ENCODE measurements around the gene DPH7. TPM values are rescaled to one million over a fixed set of nuclear protein-coding genes. Genes with fewer than 3 reads are reported as not detected.

DPH7 gene
- total RNA-seq, 1 donor from 2014 or later, result 34.4 TPM

DNA sequence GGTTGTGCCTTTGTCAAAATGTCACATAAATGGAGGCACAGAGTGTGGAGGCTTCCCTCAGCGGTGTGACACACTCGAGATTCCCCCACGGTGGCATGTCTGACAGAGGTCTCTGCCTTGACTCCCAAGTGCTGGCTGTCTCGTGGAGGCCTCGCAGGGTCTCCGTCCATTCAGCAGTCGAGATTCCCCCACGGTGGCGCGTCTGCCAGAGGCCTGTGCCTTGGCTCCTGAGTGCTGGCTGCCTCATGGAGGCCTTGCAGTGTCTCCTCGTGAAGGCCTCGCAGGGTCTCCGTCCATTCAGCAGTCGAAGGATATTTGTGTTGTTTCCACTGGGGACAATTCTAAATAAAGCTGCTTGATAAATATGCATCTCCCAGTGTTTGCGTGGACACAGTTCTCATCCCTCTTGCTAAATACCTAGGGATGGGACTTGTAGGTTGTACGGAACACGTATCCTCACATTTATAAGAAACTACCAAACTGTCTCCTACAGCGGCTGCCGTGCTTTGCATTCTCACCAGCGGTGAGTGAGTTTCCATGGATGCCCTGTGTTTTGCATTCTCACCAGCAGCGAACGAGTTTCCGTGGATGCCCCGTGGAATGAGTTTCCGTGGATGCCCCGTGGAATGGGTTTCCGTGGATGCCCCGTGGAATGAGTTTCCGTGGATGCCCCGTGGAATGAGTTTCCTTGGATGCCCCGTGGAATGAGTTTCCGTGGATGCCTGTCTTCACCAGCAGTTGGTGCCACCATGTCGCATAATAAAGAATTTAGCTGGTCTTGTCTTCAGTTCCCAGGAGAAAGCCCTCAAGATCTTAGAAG is 54.4 kb downstream of the DPH7 start:
- Histone ChIP-seq H3K27ac (ENCODE audit: low read depth, low read length) (no peak overlapping the region), H3K4me2 (ENCODE audit: low read length) (no peak overlapping the region), H3K36me3 (ENCODE audit: insufficient read depth, low read length) (no peaks in the 10 kb centered on the region), H4K20me1 (ENCODE audit: insufficient read depth, low read length) (no peaks in the 10 kb centered on the region), H3K27me3 (ENCODE audit: insufficient read depth, low read length) (no peaks in the 10 kb centered on the region), H3K4me1 (ENCODE audit: insufficient read depth, low read length) (no peaks in the 10 kb centered on the region), H3K4me3 (ENCODE audit: insufficient read depth, low read depth, low read length) (no peak overlapping the region), H3K9me3 (ENCODE audit: insufficient read depth, low read depth, low read length) (no peaks in the 10 kb centered on the region), H2AFZ (ENCODE audit: low read depth, low read length) (no peak overlapping the region), H3K79me2 (ENCODE audit: insufficient read depth, low read length) (no peaks in the 10 kb centered on the region), H3K9ac (ENCODE audit: low read length) (no peak overlapping the region)
- no peak for DNase-seq (ENCODE audit: low read depth)
- Mint-ChIP-seq H3K4me1 (ENCODE audit: low read depth, unreplicated experiment) (no peaks in the 10 kb centered on the region), H3K36me3 (ENCODE audit: low read depth, unreplicated experiment) (peaks cover 7% of the 10 kb centered on the region), H3K27me3 (ENCODE audit: low read depth, unreplicated experiment) (peaks cover 4% of the 10 kb centered on the region), H3K9me3 (ENCODE audit: unreplicated experiment) (no peaks in the 10 kb centered on the region), H3K4me3 (ENCODE audit: unreplicated experiment) (no peak overlapping the region), H3K27ac (ENCODE audit: unreplicated experiment) (no peak overlapping the region)
- TF ChIP-seq EZH2 (IDR thresholded peaks at IDR 0.05; ENCODE audit: insufficient read depth, low read length), result no peak
- no peak for FAIRE-seq

DNA sequence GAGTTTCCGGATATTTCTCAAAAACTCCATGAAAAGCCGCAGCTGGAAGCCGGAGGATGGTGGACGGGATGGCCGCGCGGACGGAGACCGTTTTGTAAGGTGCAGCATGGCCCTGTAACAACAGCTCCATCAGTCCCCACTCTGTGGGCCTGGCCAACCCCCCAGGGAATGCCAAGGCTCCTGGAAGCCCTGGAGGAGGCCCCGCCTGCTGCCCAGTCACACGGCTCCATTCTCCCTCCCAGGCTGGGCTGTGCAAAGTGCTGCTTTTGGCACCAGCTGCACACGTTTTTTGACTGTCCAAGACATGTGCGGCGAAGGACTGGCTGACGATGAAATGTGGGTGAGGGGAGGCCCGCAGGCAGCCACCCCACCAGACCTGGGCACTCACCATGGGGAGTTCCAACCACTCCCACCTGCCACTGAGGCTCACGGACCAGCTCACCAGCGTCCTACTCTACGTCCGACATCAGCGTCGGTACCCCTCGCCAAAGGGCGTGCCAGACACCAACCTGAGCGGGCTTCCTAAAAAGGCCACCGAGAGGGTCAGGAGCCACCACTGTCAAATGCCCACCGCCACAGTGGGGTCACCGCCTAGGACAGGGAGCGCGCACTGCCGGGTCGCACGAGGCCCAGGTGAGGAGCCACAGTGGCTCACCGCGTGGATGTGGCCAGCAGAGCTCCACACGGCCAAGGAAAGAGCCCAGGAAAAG is 55.8 kb downstream of the DPH7 start:
- no peaks in the 10 kb centered on the region for H3K9me3 ChIP-seq (ENCODE audit: insufficient read depth, low read depth, low read length)
- no peaks in the 10 kb centered on the region for H3K9me3 Mint-ChIP-seq (ENCODE audit: unreplicated experiment)
- H4K20me1 ChIP-seq (ENCODE audit: insufficient read depth, low read length), result no peaks in the 10 kb centered on the region
- H3K36me3 Mint-ChIP-seq (ENCODE audit: low read depth, unreplicated experiment), result peaks cover 7% of the 10 kb centered on the region
- DNase-seq (ENCODE audit: low read depth) (no peak), FAIRE-seq (no peak)
- H3K9ac ChIP-seq (ENCODE audit: low read length), result no peak overlapping the region
- no peak overlapping the region for H3K27ac ChIP-seq (ENCODE audit: low read depth, low read length)
- H3K27me3 Mint-ChIP-seq (ENCODE audit: low read depth, unreplicated experiment), result peaks cover 4% of the 10 kb centered on the region
- no peak overlapping the region for H3K4me2 ChIP-seq (ENCODE audit: low read length)
- no peak overlapping the region for H3K4me3 Mint-ChIP-seq (ENCODE audit: unreplicated experiment)
- no peaks in the 10 kb centered on the region for H3K27me3 ChIP-seq (ENCODE audit: insufficient read depth, low read length)
- no peaks in the 10 kb centered on the region for H3K79me2 ChIP-seq (ENCODE audit: insufficient read depth, low read length)
- H3K4me3 ChIP-seq (ENCODE audit: insufficient read depth, low read depth, low read length), result no peak overlapping the region
- H3K4me1 Mint-ChIP-seq (ENCODE audit: low read depth, unreplicated experiment), result no peaks in the 10 kb centered on the region
- H3K4me1 ChIP-seq (ENCODE audit: insufficient read depth, low read length), result no peaks in the 10 kb centered on the region
- H3K27ac Mint-ChIP-seq (ENCODE audit: unreplicated experiment), result no peak overlapping the region
- no peak overlapping the region for H2AFZ ChIP-seq (ENCODE audit: low read depth, low read length)
- TF ChIP-seq, protein P1, sequence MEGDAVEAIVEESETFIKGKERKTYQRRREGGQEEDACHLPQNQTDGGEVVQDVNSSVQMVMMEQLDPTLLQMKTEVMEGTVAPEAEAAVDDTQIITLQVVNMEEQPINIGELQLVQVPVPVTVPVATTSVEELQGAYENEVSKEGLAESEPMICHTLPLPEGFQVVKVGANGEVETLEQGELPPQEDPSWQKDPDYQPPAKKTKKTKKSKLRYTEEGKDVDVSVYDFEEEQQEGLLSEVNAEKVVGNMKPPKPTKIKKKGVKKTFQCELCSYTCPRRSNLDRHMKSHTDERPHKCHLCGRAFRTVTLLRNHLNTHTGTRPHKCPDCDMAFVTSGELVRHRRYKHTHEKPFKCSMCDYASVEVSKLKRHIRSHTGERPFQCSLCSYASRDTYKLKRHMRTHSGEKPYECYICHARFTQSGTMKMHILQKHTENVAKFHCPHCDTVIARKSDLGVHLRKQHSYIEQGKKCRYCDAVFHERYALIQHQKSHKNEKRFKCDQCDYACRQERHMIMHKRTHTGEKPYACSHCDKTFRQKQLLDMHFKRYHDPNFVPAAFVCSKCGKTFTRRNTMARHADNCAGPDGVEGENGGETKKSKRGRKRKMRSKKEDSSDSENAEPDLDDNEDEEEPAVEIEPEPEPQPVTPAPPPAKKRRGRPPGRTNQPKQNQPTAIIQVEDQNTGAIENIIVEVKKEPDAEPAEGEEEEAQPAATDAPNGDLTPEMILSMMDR (IDR thresholded peaks at IDR 0.05; ENCODE audit: insufficient read depth, low read depth, low read length), result no peak
- no peak for TF ChIP-seq EZH2 (IDR thresholded peaks at IDR 0.05; ENCODE audit: insufficient read depth, low read length)
- no peaks in the 10 kb centered on the region for H3K36me3 ChIP-seq (ENCODE audit: insufficient read depth, low read length)

DNA sequence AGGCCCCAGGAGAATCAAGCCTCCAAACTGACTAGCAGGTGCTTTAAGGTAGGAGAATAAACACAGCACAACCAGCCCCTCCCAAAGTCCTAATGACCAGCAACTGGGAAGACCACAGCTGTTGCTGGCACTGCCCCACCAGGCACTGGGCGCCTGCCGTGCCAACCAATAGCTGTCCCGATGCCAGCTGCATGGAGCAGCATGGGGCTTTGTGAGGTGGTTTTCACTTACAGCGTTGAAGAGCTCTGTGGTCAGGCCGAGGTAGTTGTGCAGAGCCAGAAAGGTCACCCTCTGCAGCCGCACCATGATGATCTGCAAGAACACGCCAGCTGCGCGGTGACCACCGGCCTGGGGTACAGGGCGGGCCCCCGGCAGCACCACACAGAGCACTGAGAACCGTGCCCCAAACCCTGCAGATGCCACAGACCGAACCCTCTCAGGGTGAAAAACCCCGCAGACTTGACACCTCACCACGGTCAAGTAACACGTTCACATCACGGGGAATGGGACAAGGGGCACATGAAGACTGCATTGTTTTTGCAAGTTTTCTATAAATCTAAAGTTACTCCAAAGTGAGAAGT is 57.2 kb downstream of the DPH7 start:
- no peak overlapping the region for H2AFZ ChIP-seq (ENCODE audit: low read depth, low read length)
- H3K4me3 ChIP-seq (ENCODE audit: insufficient read depth, low read depth, low read length), result no peak overlapping the region
- H3K9ac ChIP-seq (ENCODE audit: low read length), result no peak overlapping the region
- no peak for DNase-seq (ENCODE audit: low read depth)
- no peaks in the 10 kb centered on the region for H4K20me1 ChIP-seq (ENCODE audit: insufficient read depth, low read length)
- no peak overlapping the region for H3K27ac Mint-ChIP-seq (ENCODE audit: unreplicated experiment)
- H3K27me3 ChIP-seq (ENCODE audit: insufficient read depth, low read length), result no peaks in the 10 kb centered on the region
- peaks cover 7% of the 10 kb centered on the region for H3K36me3 Mint-ChIP-seq (ENCODE audit: low read depth, unreplicated experiment)
- no peaks in the 10 kb centered on the region for H3K4me1 Mint-ChIP-seq (ENCODE audit: low read depth, unreplicated experiment)
- no peak overlapping the region for H3K27ac ChIP-seq (ENCODE audit: low read depth, low read length)
- FAIRE-seq, result no peak
- no peaks in the 10 kb centered on the region for H3K79me2 ChIP-seq (ENCODE audit: insufficient read depth, low read length)
- TF ChIP-seq, protein P1 (IDR thresholded peaks at IDR 0.05; ENCODE audit: insufficient read depth, low read depth, low read length), result no peak
- TF ChIP-seq EZH2 (IDR thresholded peaks at IDR 0.05; ENCODE audit: insufficient read depth, low read length), result no peak
- H3K4me3 Mint-ChIP-seq (ENCODE audit: unreplicated experiment), result no peak overlapping the region
- no peaks in the 10 kb centered on the region for H3K9me3 Mint-ChIP-seq (ENCODE audit: unreplicated experiment)
- no peaks in the 10 kb centered on the region for H3K4me1 ChIP-seq (ENCODE audit: insufficient read depth, low read length)
- H3K36me3 ChIP-seq (ENCODE audit: insufficient read depth, low read length), result no peaks in the 10 kb centered on the region
- no peaks in the 10 kb centered on the region for H3K9me3 ChIP-seq (ENCODE audit: insufficient read depth, low read depth, low read length)
- H3K4me2 ChIP-seq (ENCODE audit: low read length), result no peak overlapping the region
- no peaks in the 10 kb centered on the region for H3K27me3 Mint-ChIP-seq (ENCODE audit: low read depth, unreplicated experiment)
